HG03575 (cell line): ENCODE results near the gene SAMD15.
"Not testable (repeated sequence)": the region's sequence is repeated elsewhere in the genome, so short reads cannot be mapped to it uniquely, and the experiment has no call there.

Source experiments
- ATAC-seq: cut with Tn5 transposase; IDR thresholded peaks from one replicate; pipeline ENCODE4 v1.9.1; 2021; ENCODE audit not compliant: unreplicated experiment, insufficient number of reproducible peaks, low FRiP score; ENCODE audit errors: extremely low read depth

The SAMD15 gene

DNA sequence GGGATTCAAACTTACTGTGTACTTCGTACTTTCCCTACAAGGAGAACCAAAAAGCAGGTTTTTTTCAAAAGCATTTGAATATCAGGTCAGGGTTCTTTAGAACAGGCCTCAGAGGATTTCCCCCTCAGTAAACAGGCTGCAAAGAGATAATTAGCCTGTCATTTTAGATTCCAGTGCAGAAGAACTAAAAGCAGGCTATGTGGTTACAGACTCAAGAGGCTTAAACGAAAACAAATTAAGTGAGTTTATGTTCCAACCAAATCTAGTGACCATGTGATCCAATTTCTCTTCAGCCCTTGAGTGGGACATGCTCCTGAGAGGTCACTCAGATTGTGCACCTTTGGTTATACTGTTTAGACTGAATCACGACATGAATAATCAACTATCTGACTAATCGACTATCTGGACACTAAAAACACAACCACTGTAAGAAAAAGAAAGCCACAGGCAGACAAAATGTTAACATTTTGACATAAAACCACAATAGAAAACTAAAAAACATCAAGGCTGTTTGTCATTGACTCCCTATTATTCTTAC, 4.8 kb upstream of the SAMD15 start:
- ATAC-seq = no peak

DNA sequence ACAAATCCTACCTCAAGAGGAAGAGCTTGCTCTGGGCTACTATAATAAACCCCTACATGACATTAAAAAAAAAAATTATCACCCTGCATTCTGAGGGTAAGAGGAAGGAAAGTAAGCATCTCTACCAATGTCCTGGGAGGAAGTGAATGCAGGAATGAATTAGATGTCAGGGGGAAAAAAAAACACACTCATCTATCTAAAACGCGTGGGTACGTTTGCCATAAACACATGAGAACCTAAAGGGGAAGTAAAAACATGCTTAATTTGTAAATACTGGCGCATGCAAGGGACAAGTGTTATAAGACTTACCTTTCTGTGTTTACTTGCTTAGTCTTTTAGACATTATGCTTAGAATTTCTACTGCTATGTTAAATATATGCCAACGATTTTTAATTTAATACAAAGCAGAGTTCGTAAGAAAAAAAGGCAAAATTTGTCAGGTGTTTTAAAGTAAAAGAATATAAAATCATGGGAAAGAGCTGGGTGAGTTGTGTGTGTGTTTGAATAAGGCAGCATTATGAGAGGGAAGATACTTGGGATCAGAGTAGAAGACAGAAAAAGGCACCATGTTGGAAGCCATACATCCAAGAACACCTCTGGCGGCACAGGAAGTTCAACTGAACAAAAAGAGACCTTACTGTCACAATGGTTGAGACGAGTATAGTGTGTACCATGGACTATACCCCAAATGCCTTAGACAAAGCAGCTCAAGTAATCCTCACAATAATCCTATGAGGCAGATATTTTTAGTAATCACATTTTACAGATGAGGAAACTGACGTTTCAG, 1.8 kb upstream of the SAMD15 start:
- no peak for ATAC-seq

- no peak for ATAC-seq
Observed at GRCh38 chr14:77375973-77376770, 1.0 kb upstream of the SAMD15 start.

DNA sequence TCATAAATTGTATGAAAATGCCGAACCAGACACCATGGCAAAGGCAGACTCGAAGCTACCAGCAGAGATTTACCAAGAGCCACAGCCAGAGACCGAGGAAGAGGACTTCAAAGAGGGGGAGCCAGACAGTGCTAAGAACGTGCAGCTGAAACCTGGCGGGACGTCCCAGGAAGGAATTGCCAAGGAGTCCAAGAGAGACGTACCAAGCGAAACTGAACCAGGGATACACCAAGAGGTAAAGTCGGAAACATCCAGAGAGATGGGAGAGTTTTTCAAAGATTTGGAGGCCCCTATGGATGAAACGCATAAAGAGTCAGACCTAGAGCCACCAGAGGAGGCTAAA, 294 bp downstream of the SAMD15 start:
- ATAC-seq = no peak

DNA sequence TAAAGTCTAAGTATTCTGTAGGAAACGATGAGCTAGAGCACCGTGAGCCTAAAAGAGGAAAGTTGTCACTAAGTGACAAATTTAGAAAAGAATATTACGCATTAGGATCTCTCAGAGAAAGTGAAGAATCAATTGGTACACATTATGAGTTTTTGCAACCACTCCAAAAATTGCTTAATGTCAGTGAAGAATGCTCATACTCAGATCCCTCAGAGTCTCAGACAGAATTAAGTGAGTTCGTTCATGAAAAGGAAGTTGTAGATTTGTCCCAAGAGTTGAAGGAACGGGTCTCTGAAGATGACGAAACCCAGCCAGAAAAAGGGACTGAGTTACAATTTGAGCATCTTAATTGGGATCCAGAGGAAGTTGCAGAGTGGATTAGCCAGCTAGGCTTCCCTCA, 1.5 kb downstream of the SAMD15 start:
- ATAC-seq = no peak

DNA sequence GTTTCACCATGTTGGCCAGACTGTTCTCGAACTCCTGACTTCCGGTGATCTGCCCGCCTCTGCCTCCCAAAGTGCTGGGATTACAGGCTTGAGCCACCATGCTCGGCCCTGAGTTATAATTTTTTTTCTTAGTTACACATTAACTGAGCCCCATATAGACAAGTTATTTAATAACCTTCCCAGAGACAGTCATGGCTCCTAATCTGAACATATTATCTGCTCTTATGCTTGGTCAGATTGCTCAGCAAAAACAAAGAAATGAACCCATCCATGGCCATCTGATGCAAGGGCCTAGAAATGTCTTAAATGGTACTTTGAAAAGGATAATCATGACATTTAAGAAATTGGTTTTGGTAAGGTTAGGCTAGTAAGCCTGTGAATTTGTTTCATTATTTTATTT, 13.0 kb downstream of the SAMD15 start:
- no peak for ATAC-seq

- no peak for ATAC-seq
Observed at GRCh38 chr14:77400216-77400615, 23.0 kb downstream of the SAMD15 start.

DNA sequence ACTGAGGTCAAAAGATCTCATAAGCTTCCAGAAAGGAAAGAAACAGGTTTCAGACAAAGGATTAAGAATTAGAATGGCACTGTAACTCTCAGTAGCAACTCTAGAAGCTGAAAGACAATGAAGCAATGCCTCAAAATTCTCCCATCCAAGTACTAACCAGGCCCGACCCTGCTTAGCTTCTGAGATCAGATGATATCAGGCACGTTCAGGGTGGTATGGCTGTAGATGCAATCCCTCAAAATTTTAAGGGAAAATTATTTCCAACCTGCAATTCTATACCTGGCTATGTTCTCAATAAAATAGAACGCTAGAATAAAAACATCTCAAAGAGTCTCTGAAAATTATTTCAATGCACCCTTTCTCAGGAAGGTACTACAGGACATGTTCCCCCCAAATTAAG, 26.6 kb downstream of the SAMD15 start:
- no peak for ATAC-seq

DNA sequence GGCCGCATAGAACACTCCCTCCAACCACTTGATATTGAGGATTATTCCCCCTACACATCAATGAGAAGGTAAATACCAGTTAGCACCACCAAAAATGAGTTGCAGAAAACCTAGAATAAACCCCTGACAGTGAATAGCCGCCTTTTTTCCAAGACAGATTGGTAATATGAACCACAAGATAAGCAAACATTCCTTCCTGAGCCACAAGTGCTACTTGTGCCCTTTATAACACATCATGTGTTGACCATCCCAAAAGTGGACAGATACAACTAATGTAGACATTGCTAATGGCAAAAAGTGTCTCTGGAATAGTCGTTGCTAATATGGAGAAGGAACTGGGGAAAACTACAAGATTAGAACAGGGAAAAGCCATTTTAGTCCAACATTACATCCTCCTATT, 28.9 kb downstream of the SAMD15 start:
- ATAC-seq = no peak

DNA sequence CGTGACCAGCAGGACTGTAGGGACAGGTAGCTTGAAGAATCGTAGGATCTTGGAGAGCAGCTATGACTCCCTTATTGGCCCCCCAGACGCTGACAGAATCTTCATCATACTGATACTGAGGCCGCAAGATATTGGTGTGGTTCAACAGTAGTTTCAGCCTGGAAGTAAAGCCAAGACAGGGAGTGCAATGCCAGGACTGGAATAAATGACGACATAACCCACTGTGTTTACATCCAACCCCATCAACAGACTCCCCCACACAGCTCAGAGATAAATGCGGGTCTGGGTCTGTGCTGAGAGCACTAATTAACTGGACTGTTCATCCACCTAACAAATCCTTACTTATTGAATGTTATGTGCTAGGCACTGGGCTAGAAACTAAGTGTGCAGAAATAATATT, 29.5 kb downstream of the SAMD15 start:
- ATAC-seq = no peak

DNA sequence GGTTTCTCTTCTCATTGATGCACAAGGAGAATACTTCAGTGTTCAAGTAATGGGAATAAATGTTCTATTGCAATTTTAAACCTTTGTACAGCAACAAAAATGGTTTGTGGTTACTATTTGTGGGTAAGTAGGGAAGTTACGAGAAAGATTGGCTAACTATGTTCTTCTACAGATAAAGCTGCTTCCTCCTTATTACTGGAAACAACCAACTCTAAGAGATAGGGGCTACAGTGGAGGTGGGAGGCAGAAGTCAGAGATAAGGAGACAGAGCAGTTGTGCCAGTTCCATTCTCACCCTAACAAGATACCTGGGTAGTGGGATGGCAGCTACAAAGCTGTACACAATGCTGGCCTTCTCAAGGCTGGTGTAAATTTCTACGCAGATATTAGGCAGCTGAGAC, 30.0 kb downstream of the SAMD15 start:
- no peak for ATAC-seq

GRCh38 chr14:77409131-77409533, 32.0 kb downstream of the SAMD15 start:
- no peak for ATAC-seq

DNA sequence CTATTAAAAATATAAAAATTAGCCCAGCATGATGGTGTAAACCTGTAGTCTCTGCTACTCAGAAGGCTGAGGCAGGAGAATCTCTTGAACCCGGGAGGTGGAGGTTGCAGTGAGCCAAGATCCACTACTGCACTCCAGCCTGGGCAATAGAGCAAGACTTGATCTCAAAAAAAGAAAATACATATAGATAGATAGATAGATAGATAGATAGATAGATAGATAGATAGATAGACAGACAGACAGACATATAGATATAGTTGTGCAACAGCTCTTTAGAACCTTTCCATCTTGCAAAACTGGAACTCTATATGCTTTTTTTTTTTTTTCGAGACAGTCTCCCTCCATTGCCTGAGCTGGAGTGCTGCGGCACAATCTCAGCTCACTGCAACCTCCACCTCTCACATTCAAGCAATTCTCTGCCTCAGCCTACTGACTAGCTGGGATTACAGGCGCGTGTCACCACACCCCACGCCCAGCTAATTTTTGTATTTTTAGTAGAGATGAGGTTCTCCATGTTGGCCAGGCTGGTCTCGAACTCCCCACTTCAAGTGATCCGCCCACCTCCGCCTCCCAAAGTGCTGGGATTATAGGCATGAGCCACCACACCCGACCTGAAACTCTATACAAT, 38.3 kb downstream of the SAMD15 start:
- not testable (repeated sequence) for ATAC-seq

DNA sequence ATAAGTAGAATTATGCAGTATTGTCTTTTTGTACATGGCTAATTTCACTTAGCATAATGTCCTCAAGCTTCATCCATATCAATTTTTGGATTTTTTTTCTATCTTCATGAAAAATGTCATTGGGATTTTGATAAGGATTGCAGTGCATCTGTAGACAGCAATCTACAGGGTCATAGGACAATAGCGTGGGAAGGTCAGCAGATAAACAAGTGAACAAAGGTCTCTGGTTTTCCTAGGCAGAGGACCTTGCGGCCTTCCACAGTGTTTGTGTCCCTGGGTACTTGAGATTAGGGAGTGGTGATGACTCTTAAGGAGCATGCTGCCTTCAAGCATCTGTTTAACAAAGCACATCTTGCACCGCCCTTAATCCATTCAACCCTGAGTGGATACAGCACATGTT, 38.9 kb downstream of the SAMD15 start:
- ATAC-seq = not testable (repeated sequence)

- no peak for ATAC-seq
Observed at GRCh38 chr14:77416836-77417235, 39.7 kb downstream of the SAMD15 start.

DNA sequence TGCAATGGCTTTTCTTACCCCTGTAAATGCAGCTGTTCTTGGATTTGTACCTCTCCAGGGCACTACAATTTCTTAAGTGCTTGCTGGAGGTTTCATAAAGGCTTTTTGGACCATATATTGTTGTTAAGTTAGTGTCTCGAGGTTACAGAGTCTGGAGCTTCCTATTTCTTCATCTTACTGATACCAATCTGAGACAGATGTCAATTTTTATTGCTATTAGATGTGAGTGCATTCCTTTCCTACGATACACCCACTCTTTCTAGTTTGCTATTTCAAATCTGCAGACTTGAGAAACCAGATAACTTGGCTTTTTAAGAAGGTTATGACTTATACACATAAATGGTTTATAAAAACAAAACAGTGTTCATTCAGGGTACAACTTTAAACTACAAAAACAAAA, 44.0 kb downstream of the SAMD15 start:
- no peak for ATAC-seq

GRCh38 chr14:77423423-77423822, 46.2 kb downstream of the SAMD15 start, which contains the start of gene NOXRED1:
Gene NOXRED1 (minus strand): TSS chr14:77423523. CDS start chr14:77422889, 634 bp downstream.
- ATAC-seq = no peak

- no peak for ATAC-seq
Observed at GRCh38 chr14:77424862-77425261, 47.7 kb downstream of the SAMD15 start.

GRCh38 chr14:77426396-77426795, 49.2 kb downstream of the SAMD15 start:
- no peak for ATAC-seq

DNA sequence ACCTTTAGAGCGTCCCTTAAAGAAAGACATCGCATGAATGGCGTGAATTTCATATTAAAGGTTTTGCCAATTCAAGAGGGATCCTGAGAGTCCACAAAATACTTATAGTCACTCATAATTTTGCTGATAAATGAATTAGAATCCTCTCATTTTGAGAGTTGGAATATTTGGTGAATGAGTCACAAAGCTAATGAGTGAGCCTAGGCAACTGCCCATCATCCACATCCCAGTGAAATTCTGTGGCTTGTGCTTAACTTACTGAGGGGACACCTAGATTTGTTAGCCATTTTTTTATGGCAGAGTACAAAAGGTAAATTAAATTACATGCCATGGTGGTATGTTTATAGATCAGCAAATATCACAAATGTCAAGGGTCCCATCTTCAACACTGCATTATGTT, 58.9 kb downstream of the SAMD15 start:
- ATAC-seq = no peak
